ENCODE results near the gene SRGAP1.

Gene SRGAP1

DNA sequence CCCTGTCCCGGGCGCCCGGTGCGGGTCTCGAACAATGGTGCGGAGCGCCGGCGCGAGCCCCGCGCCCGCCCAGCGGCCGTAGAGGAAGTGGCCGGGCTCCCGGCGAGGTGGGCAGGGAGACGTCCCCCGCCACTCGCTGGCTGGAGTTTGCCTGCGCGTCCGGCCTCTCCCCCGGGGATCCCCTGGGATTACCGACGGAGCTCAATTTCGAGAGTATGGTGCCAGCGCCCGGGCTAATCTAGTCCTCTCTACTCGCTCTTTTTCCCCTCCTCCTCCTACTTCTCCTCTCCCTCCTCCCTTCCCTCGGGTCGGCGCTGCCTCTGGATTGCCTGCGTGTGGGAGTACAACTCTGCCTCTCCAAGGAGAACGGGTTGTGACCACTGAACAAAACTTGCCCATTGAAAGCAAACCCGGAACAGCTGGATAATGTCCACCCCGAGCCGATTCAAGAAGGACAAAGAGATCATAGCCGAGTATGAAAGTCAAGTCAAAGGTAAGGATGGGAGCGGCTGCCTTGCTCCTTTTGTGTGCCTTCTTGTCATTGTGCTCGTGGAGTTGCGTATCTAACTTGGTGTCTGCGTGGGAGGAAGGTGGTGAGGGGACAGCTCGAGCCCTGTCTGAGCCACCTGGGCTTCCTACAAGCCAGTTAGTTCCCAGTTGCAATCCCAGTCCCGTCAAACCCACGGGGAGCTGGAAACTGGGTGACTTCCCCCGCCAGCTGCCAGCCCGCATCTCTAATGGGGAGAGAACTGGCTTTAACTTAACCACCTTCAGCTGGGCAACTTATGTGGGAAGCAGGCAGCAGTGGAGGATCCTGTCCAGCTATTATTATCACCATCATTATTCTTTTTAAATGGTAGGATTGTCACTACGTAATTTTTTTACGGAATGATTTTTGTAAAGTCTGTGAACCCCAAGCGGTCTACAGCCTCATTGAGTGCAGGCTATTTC is at the start of gene SRGAP1:
Gene SRGAP1, plus strand, starts transcription at position 310 of the 951 bp plus-strand sequence. Its CDS starts 117 bp downstream, at position 427.
- peak; percentile 84 to 93 for DNase-seq (ENCODE audit: low read depth in 2 of 2)
- TF ChIP-seq, protein P1, sequence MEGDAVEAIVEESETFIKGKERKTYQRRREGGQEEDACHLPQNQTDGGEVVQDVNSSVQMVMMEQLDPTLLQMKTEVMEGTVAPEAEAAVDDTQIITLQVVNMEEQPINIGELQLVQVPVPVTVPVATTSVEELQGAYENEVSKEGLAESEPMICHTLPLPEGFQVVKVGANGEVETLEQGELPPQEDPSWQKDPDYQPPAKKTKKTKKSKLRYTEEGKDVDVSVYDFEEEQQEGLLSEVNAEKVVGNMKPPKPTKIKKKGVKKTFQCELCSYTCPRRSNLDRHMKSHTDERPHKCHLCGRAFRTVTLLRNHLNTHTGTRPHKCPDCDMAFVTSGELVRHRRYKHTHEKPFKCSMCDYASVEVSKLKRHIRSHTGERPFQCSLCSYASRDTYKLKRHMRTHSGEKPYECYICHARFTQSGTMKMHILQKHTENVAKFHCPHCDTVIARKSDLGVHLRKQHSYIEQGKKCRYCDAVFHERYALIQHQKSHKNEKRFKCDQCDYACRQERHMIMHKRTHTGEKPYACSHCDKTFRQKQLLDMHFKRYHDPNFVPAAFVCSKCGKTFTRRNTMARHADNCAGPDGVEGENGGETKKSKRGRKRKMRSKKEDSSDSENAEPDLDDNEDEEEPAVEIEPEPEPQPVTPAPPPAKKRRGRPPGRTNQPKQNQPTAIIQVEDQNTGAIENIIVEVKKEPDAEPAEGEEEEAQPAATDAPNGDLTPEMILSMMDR (IDR thresholded peaks at IDR 0.05; ENCODE audit: low read depth, low read length) = peak; percentile 10
- peak within 1 kb of the TSS; percentile 87 to 96 for H3K4me3 ChIP-seq (replicated peaks in 1 of 2; ENCODE audit: low read depth in 2 of 2, low read length in 2 of 2)

- TF ChIP-seq, protein P1 (IDR thresholded peaks at IDR 0.05; ENCODE audit: low read depth, low read length) = no peak
- no peak overlapping the region for H3K4me3 ChIP-seq (replicated peaks in 1 of 2; ENCODE audit: low read depth in 2 of 2, low read length in 2 of 2)
- DNase-seq (ENCODE audit: low read depth in 2 of 2) = no peak
These were observed 49.3 kb upstream of the SRGAP1 start for GRCh38 chr12:63795032-63795687.

DNA sequence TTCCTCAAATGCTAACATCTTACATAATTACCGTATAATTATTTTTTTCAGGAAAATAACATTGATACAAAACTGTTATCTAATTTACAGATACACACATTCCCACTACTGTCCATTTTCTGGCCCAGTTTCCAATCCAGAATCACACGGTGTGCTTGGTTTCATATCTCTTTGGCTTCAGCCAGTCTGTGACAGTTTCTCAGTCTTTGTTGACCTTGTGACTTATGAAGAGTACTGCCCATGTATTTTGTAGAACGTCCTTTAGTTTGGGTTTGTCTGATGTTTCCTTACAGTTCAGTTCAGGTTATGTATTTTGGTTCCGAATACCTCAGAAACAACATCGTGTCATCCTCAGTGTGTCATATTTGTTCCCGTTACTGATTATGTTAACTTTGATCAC is 48.6 kb upstream of the SRGAP1 start:
- no peak for DNase-seq (ENCODE audit: low read depth in 2 of 2)
- H3K4me3 ChIP-seq (replicated peaks in 1 of 2; ENCODE audit: low read depth in 2 of 2, low read length in 2 of 2) = no peak overlapping the region
- TF ChIP-seq, protein P1 (IDR thresholded peaks at IDR 0.05; ENCODE audit: low read depth, low read length) = no peak

DNA sequence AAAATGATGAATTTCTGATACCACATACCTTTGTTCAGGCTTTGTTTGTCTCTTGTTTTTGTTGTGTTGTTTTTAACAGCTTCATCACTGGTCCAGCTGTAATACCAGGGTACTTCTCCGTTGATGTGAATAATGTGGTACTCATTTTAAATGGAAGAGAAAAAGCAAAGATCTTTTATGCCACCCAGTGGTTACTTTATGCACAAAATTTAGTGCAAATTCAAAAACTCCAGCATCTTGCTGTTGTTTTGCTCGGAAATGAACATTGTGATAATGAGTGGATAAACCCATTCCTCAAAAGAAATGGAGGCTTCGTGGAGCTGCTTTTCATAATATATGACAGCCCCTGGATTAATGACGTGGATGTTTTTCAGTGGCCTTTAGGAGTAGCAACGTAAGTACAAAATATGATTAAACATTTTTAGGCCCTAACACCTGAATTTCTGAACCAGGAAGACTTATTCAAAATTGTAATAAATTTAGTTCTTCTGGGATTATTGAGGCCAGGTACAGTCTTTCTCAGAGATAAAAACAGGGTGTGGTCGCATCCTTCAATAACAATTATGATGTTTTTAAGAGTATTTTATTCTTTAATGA is 42.4 kb upstream of the SRGAP1 start:
- H3K4me3 ChIP-seq (replicated peaks in 1 of 2; ENCODE audit: low read depth in 2 of 2, low read length in 2 of 2) = no peak overlapping the region
- peak; percentile 42 to 55 for DNase-seq (ENCODE audit: low read depth in 2 of 2)
- TF ChIP-seq, protein P1 (IDR thresholded peaks at IDR 0.05; ENCODE audit: low read depth, low read length) = peak; percentile 46

DNA sequence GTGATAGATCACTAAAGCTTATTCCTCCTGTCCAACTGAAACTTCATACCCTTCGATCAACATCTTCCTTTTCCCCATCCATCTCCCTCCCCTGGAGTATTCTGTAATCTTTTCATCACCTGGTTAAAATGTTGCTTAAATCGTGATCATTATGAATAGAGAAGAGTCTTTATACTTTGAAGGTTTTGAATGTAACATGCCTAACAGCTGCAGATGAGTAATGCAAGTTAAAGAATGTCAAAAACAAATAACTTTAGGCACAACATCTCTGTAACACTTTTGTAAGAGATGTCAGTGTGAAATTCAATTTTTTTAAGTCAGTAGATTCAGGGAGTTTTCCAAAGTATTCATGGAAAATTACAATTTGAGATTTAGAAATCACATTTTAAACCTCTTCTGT is 39.8 kb upstream of the SRGAP1 start:
- no peak overlapping the region for H3K4me3 ChIP-seq (replicated peaks in 1 of 2; ENCODE audit: low read depth in 2 of 2, low read length in 2 of 2)
- TF ChIP-seq, protein P1 (IDR thresholded peaks at IDR 0.05; ENCODE audit: low read depth, low read length) = no peak
- peak in 1 of 2 donors; percentile 29 for DNase-seq (ENCODE audit: low read depth in 2 of 2)

GRCh38 chr12:63805704-63806672 is 38.5 kb upstream of the SRGAP1 start:
- TF ChIP-seq, protein P1 (IDR thresholded peaks at IDR 0.05; ENCODE audit: low read depth, low read length) = no peak
- H3K4me3 ChIP-seq (replicated peaks in 1 of 2; ENCODE audit: low read depth in 2 of 2, low read length in 2 of 2) = no peak overlapping the region
- DNase-seq (ENCODE audit: low read depth in 2 of 2) = no peak
